Activated CD4-positive, alpha-beta T cell treated with anti-CD3 and anti-CD28 coated beads for 4 hours (primary cell): ENCODE results near the gene RGS3.
"Not testable (repeated sequence)": the region's sequence is repeated elsewhere in the genome, so short reads cannot be mapped to it uniquely, and the experiment has no call there.

Source experiments
- DNase-seq, 2 donors: peaks; one replicate each; pipeline ENCODE4 v3.0.0-alpha.2; 2020

Gene RGS3

DNA sequence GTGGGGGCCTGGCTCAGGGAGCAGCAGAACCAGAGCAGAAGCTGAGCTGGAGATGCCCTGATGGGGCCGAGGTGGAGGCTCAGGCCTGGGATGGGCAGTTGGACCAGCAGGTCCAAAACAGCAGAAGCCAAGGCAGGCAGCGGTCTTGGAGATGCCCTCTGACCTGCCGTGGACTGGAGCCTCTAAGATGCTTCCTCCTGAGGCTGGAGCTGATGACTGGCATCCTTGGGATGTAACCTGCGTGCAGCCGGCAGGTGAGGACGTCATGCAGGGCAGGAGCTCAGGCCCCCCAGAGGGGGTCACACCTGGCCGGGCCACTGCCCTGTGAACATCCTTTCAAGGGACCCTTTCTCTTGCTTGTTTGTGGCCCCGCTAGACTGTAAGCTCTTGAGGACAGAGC, 162.0 kb downstream of the RGS3 start:
- DNase-seq: no peak

DNA sequence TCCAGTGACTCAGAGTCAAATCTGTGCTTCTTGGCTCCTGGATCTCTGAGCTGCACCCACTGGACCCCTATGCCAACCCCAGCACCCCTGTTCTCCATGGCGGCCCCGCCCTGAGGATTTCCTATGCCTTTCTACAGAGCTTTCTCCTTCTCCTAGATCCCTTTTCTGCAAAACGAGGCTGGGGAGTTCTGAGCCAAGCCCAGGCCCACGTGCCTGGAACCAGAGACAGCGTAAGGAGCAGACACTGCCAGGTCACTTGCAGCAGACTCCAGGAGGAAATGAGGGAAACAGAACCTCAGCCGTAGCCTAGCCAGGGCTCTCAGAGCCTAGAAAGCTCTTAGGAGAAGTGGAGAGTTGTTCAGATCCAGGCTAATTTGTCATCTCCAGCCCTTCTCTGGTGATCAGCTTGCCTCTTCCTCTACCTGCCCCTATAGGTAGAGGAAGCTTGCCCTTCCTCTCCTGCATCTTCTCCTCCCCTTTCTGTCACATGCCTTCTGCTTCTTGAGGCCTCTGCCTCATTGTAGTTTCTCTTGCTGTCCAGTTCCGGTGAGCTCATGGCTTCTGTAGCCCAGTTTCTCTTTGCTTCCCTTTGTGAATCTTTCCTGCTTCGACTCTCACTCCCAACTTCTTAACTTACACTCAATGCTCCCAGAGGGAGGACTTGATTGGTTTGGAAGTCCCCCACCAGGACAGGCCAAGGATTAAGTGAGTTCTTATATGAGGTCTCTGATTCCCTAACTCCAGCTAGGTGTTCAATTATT, 163.4 kb downstream of the RGS3 start:
- no peak for DNase-seq

DNA sequence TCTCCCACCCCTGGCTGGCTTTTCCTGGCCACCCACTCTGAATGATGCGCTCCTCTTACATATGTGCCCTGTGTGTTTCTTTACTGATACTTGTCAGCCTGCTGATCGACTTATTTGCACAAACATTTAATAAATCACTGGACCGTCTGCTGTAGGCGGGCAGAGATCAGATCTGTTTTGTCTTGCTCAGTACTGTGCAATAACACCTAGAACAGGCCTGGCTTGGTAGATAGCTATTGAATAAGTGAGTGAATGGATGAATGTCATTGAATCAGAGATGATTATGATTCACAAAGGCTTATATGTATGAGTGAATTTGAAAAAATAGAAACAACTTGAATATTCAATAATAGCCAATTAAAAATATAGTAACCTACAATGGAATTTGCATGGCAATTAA, 165.1 kb downstream of the RGS3 start:
- no peak for DNase-seq

DNA sequence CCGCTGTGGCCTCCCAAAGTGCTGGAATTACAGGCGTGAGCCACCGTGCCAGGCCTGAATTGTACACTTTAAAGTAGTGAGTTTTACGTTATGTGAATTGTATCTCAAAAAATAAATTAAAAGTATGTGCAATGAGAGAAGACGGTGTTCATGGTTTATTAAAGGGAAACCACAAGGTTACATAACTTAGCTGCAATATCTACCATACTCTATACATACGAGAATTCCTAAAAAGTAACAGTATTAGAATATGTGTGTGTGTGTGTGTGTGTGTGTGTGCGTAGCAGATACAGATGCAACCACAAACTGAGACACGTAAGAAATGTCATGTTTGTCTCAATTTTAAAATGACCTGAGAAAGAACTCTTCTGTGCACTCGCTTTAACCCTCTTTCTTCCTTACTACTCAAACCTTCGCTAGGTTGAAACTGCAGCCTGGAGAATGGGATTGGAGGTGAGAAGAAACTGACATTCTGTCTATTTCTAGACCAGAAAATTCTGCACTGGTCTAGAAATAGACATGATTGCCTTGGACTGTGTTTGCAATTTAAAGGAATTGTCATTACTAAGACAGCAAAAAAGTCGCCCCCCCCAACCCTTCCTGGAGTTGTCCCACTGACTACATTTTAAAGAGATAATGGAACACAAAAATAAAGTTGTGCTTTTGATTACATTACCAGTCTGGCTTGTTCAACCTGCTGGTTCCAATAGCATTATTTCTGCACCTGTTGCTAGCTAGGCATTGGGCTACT, 167.0 kb downstream of the RGS3 start:
- no peak for DNase-seq

DNA sequence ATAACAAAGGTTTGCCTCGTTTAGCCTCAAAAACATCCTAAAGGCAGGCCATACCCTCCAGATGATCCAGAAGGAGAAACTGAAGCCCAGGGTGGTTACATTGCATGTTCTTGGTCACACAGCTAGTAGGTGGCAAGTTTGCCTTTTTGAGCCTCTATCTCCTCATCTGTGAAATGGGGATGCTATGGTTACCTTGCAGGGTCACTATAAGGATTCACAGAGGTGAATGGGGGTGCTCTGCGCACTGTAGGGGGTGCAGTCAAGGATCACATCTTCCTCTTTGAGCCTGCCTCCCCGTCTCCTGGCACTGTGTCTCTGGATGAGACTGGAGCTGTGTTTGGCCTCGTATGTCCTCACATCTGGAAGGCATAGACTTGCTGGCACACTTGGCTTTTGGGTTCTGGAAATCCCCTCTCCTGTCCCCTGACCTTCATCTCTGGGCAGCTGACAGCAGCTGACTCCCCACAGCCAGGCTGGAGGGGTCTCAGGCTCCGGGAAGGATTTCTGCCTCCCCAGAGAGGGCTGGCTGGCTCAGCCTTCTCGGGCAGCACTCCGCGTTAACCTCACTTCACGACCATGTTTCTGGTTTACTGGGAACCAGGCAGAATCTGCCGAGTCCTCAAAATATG, 167.7 kb downstream of the RGS3 start:
- DNase-seq: no peak

DNA sequence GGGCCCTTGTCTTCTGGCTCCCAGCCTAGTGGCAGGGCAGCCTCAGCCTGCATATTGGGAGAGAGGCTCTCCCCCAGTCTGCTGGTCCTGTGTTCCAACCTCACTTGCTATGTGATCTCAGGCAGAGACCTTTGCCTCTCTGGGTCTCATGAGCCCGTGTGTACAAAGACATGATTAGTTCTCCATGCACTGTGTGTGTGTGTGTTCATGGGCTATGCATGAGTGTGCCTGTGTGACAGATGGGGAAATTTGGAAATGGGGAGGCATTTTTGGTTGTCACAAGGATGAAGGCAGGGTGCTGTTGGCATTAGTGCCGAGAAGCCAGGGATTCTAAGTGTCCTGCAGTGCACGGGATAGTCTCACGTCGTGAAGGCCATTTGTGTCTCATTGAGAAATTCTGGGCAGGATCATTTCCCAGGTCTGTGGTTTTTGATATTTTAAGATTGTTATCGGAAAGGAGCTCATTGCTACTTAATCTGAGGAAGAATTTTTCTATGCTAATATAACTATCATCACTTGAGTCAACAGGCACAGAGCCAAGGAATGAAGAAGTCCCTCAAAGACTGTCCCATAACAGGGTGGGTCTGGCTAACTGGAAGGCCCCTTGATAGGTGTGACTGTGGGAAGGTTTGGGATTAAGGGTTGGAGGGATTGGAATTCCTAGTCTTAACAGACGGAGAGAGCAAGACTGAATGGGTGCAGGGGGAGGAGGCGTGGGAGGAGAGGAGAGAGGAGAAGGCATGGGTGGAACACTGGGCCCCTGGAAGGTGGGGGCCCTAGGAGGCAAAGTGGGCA, 168.5 kb downstream of the RGS3 start:
- DNase-seq: no peak

DNA sequence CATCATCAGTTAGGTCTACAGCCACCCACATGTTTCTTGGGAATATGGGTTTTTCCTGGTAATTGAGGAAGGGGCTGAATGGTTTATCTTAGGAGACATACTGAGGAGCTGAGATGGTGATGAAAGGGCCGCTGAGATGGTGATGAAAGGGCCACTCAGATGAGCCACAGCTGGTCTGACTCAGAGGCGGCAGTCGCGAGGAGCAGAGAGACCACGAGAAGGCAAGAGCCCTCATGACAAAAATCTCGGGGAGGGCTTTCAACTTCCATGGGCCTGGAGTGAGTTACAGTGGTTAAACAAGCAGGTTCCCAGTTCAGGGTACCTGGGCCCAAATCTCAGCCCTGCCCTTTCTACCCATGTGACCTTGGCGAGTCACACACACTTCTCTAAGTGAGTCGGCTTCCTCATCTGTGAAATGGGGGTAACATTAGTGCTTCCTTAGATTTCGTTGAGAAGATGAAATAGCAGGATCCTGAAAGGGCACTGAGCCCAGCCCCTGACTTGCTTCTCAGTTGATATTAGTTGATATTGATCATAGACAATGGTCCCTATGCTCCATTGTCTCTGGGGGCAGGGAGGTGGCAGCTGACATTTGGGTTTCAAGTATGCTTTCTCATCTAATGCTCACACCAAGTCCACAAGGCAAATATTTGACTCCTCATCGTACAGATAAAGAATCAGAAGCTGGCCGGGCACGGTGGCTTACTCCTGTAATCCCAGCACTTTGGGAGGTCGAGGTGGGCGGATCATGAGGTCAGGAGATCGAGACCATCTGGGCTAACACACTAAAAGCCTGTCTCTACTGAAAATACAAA, 169.5 kb downstream of the RGS3 start:
- no peak for DNase-seq

DNA sequence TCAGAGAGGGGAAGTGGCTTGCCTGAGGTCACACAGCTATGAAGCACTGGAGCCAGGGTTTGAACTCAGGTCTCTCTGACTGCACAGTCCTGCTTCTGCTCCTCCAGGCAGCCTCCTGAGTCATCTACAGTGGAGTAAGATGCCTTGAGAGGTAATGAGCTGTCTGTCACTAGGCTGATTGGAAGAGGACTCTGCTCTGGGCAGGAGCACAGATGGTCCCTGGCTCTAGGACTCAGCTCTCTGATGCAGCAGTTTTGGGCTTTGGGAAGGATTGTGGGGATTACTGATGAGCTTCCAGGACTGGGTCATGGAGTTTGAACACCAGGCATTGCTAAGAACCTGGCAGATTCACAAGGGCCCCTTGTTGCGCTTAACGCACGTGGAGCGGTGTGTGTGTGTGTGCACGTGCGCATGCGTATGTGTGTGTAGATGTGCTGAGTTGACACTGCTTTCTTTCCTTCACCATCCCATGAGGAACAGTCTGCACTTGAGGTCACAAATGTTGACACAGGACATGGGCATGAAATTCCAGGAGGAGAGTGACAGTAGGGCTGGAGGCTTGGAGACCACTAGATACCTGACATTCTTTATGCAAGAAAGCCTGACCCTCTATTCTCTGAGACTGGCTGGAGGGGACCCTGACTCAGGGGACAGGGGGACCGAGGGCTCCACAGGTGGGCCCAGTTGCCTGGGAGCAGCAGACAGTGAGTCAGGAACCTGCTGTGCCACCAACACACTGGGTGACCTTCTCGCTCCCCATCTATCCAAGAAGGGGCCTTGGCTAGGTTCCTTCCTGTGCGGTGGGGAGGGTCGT, 170.5 kb downstream of the RGS3 start:
- DNase-seq: no peak

DNA sequence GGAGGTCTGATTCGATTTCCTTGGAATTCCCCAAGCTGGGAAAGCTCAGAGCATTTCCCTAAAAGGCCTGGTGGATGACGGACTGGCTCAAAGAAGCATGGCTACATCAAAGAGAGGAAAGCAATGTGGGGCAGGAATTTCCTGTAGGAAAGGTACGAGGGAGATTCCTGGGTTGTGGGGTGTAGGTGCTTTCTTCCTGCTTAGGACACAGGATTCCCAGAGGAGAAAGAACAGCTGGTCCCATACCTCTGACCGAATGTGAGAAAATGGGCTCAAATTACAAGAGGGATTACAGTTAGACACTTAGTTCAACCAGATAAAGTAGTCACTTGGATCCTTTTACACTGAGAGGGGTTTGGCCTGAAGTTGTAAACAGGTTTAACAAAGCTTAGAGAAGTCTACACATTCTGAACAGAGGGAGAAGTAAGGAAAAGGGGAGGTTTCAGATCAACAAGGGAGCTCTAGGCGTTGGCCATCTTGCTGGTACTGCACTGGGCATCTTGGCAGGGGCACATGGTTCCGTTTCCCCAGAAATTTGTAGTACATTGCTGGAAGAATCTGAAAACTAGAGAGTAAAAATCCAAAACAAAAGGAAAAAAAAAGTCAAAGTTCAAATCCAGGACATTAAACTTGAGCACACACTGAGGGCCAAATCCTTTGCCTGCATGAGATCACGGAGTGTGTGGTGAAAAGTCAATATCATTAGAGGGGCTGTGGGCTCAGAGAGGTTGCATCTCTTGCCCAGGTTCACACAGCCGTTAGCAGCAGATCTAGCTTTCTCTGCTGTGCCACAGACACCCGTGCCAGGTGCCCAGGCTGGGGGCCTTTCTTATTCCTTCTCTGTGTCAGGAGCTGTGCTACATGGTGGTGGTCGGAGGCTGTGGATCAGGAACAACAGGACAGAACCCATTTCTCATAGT, 171.3 kb downstream of the RGS3 start:
- no peak for DNase-seq

DNA sequence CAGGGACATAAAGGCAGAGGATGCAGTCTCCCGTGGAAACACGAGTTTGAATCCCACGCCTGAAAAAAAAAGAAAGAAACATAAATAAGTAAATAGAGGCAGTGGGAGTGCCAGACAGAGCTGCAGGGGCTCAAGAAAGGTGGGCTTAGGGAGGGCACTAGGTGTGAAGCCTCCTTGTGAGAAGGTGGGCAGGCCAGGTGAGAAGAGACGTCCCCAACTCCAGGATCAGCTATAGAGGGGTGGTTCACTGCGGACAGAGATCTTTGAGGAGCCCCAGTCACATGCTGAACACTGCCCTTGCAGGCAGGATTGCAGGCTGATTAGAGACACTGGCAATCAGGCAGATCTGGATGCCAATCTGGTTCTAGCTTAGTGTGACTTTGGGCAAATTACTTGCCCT, 172.1 kb downstream of the RGS3 start:
- no peak for DNase-seq

DNA sequence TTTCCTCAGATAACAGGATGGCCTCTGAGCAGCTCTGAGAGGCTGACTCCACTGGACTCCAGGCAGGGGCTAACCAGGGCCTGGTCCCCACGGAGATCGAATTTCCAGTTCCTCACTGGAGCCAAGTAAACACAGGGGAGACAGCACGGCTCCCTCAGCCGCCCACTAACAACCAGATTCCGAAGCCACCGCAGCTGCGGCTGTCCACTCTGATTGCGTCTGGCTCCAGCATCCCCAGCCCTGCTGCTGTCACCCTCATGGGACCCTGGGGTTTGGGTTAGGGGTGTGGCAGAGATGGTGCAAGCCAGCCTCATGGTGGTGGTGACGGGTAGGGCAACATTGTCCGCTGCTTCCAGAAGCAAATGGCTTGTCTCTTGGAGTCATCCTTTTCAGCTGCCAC, 172.6 kb downstream of the RGS3 start:
- DNase-seq: no peak

DNA sequence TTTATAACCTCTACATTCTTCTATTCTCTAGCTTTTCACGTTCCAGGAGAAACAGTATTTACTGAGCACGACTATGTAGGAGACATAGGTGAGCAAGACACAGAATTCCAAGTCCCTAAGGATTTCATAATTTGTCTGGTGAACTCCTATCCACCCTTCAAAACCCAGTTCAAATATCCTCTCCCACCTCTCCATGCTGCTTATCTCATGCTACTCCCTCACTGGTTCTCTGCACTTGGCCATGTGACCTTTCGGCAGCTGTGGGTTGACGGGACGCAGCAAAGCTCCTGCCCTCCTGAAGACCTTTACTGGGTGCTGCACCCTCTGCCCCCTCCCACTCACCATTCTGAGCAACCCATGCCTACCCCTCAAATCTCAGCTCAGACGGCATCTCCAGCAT, 173.2 kb downstream of the RGS3 start:
- no peak for DNase-seq

DNA sequence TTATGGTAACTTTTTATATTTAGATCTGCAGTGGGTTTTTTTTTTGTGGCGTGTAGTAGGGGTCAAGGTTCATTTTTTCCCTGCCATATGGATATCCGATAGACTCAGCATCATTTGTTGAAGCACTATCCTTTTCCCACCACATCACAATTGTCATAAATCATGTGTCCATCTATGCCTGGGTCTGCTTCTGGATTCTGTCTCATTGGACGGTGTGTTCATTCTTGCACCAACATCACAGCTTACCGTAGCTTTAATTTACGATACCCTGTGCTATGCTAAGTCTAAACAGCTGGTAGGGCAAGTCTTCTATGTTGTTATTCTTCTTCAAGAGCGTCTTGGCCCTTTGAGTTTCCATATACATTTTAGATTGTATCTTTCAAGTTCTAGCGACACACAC, 175.0 kb downstream of the RGS3 start:
- DNase-seq: no peak

DNA sequence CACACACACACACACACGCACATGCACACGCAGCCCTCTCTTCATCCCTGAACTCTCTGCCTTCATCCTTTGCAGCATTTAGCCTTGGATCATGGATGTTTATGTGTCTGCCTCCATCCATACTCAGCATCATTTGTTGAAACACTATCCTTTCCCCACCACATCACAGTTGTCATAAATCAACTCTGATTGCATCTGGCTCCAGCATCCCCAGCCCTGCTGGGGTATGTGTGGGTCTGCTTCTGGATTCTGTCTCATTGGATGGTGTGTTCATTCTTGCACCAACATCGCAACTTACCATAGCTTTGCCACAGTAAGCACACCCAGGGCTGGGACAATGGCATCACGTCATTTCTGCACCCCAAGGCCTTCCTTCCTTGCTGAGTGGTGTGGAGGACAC, 175.4 kb downstream of the RGS3 start:
- DNase-seq: no peak

DNA sequence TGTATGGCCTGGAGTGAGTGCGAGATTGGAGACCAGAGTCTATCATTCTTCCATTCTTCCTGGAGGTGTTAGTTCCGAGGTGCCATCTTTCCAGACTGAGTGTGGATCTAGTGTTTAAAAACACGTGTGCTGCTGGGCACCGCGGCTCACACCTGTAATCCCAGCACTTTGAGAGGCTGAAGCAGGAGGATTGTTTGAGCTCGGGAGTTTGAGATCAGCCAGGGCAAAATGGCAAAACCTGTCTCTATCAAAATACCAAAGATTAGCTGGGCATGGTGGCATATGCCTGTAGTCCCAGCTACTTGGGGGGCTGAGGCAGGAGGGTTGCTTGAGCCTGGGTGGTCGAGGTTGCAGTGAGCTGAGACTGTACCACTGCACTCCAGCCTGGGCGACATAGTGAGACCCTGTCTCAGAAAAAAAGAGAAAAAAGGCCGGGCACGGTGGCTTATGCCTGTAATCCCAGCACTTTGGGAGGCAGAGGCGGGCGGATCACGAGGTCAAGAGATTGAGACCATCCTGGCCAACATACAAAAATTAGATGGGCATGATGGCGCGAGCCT, 176.0 kb downstream of the RGS3 start:
- not testable (repeated sequence) for DNase-seq

DNA sequence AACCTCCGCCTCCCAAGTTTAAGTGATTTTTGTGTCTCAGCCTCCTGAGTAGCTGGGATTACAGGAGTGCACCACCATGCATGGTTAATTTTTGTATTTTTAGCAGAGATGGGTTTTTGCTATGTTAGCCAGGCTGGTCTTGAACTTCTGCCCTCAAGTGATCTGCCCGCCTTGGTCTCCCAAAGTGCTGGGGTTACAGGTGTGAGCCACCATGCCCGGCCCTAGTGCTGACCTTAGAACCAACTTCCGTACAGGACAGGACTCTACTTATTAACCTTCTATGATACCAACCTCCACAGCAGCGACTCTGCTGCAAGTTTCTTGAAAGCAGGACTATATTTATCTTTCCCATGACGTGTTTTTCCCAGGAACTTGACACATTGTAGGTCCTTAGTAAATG, 176.9 kb downstream of the RGS3 start:
- no peak for DNase-seq

DNA sequence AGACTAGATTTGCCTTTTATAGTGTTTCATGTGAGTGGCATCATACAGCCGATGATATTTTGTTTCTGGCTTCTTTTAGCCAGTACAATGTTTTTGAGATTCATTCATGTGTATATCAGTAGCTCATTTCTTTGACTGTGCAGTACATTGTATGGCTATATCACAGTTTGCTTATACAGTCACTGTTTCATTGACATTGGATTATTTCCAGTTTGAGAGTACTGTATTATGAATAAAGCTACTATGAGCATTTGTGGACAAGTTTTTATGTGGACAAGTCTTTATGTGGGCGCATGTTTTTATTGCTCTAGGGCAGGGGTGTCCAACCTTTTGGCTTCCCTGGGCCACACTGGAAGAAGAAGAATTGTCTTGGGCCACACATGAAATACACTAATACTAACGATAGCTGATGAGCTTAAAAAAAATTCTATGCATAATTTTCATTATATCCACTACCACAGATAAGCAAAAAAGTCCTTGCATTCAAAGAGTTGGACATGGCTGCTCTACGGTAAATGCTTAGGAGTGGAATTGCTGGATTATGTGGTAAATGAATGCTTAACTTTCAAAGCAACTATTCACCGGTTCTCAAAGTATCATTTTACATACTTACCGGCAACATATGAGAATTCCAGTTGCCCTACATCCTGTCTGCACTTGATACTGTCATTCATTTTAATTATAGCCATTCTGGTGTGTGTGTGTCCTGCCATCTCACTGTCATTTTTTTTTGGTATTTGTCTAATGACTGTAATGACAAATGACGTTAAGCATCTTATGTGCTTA, 177.8 kb downstream of the RGS3 start:
- DNase-seq: no peak

DNA sequence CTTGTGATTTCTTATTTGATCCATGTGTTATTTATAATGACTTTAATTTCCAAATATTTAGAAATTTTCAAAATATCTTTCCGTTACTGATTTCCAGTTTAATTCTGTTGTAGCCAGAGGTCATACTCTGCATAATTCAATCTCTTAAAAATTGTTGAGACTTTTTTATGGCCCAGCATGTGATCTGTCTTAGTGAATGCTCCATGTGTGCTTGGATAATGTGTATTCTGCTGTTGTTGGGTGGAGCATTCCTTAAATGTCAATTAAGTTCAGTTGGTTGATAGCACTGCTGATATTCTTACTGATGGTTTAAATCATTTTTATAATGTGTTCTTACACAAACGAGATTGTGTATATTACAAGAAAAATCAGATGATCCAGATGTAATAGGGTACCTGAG, 180.8 kb downstream of the RGS3 start:
- DNase-seq: no peak
